Stimulated activated naive CD4-positive, alpha-beta T cell (primary cell): ENCODE measurements around the gene EFCC1.

Source experiments
- DNase-seq, 6 experiments: peaks; one replicate each; lab custom pipeline; 2025; lab: John Stamatoyannopoulos, UW

EFCC1 gene

DNA sequence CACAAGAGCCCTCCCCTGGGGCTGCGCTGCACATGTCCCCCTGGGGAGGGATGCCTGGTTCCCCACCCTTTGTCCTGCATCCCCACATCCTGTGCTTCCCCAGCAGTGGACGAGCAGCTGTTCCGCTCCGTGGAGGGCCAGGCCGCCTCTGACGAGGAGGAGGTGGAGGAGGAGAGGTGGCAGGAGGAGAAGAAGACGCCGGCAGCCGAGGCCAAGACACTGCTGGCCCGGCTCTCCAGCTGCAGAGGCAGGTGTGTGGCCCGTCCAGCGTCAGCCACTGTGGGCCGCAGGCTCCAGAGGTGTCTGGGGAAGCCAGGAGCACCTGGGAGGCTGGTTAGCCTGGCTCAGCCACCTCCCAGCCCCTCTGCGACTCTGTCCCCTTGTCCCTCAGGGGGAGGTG, 31.6 kb downstream of the EFCC1 start:
- no peak for DNase-seq

DNA sequence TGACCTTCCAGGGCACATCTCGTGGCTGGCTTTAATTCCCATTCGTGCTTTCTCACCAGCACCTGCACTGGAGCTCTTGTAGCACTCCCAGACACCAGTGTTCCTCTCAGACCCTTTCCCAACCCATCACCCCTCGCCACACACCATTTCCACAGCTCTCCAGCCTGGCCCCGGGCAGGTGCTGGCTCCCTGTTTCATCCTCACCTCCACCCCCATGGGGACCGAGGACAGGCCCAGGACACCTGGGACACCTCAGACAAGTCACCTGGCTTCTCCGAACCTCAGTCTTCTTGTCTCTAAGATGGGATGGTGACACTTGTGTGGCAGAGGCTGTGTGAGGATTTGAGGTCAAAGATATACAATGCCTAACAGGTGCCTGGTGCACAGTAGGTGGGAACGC, 32.0 kb downstream of the EFCC1 start:
- DNase-seq = no peak

DNA sequence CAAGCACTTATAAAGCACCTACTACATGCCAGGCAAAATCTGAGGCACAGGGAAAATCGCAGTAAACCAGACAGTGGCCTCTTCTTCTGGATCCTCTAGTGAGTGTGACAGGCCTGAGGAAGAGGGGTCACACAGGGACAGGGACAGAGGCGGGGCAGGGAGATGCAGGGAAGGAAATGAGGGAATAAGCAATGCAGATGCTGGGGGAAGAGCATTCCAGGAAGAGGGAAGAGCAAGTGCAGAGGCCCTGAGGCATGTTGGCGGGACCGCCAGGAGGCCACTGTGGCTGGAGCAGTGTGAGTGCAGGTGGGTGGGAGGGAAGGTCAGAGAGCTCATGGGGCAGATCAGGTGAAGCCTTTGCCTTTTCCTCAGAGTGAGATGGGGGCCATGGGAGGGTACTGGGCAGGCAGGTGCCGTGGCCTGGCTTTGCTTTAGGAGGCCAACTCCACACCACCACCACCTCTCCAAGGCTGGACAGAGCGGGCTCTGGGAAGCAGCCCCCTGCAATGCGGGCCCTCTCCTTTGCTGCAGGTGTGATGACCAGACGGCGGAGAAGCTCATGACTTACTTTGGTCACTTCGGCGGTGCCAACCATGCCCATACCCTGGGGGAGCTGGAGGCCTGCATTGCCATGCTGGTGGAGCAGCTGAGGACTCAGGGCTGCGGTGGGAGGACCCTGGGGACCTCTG, 32.7 kb downstream of the EFCC1 start:
- DNase-seq = no peak

DNA sequence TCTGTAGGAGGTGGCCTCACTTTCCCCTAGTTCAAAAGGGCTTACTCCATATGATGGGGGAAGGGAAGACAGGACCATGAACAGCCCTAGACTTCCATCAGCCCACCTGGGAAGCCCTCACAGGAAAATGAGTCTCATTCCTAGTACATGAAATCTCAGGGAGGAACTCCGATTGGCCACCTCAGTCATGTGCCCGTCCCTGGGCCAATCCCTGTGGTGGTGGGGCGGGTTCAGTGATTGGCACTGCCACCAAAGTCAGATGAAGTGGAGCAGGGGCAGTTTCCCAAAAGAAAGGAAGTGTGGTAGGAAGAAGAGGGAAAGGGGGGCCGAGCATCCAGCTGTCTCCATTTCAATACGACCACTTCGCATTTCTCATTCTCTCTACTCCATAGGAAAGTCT, 33.5 kb downstream of the EFCC1 start:
- no peak for DNase-seq

GRCh38 chr3:129035360-129036221, 34.5 kb downstream of the EFCC1 start:
- peak in 2 of 6 experiments; percentile 9 to 12 for DNase-seq

- no peak for DNase-seq
Measured at GRCh38 chr3:129036222-129037092, 35.4 kb downstream of the EFCC1 start.

DNA sequence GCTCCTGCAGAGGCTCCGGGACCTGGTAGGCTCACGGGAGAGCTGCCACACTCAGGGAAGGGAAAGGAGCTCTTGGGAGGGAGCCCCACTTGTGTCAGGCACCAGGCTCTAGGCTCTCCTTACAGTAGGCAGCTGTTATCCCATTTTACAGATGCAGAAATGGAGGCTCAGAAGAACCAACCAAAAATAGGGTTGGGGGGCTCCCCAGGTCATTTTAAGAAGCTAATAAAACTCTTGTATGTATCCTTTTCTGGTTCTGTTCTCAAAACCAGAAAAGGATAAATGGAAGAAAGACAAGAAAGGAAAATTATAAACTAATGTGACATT, 36.0 kb downstream of the EFCC1 start:
- DNase-seq = no peak

- DNase-seq = no peak
Measured at GRCh38 chr3:129038121-129038855, 37.2 kb downstream of the EFCC1 start.

- peak in 2 of 6 experiments; percentile 19 to 27 for DNase-seq
Measured at GRCh38 chr3:129039271-129040038, 38.4 kb downstream of the EFCC1 start.

DNA sequence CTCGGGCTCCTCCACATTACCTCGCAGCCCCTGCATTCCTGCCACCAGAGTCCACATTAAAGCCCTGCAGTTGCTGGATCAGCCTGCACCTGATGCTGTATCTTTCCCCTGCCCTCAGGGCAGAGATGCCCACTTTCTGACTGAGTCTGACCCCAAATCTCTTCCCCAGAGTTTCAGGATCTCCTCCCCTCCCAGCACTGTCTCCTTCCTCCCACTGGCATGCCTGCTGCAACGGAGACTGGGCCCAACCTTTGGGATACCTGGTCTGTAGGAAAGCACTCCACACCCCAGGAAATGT, 38.9 kb downstream of the EFCC1 start:
- DNase-seq = no peak

- no peak for DNase-seq
Measured at GRCh38 chr3:129040579-129041300, 39.6 kb downstream of the EFCC1 start.

- peak in 4 of 6 experiments; percentile 29 to 60 (median 32) for DNase-seq
Measured at GRCh38 chr3:129045675-129046036, 44.6 kb downstream of the EFCC1 start.

DNA sequence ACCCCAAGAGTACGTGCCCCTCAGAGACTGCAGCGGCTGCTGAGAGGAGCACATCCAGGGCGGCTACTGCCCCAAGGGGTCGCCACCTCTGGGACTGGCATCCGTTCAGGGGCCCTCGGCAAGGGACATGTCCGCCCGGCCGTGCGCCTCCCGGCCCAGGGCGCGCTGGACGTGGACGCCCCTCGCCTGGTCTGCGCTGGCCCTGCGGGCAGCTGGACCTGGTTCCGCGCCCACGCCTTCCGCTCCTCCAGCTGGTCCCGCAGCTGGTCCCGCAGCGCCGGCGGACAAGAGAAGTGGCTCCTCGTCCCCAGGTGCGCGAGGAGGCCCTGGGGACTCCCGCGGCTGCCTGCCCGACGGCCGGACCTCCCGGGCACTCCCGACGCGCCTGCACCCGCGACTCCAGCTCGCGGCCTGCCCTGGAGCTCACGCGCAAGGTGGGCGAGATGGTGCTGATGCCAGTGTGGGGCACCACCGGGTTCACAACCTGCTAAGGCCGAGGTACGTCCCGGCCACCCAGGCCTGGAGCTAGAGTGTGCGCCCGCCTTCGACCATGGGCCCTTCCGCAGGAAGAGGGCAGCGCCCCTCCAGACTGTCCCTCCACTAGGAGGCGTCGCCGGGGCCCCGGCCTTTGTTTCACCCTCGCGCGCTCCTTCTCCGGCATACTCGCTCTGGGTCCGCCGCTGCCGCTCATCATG, 45.1 kb downstream of the EFCC1 start:
- DNase-seq = peak in 2 of 6 experiments; percentile 32 to 60

DNA sequence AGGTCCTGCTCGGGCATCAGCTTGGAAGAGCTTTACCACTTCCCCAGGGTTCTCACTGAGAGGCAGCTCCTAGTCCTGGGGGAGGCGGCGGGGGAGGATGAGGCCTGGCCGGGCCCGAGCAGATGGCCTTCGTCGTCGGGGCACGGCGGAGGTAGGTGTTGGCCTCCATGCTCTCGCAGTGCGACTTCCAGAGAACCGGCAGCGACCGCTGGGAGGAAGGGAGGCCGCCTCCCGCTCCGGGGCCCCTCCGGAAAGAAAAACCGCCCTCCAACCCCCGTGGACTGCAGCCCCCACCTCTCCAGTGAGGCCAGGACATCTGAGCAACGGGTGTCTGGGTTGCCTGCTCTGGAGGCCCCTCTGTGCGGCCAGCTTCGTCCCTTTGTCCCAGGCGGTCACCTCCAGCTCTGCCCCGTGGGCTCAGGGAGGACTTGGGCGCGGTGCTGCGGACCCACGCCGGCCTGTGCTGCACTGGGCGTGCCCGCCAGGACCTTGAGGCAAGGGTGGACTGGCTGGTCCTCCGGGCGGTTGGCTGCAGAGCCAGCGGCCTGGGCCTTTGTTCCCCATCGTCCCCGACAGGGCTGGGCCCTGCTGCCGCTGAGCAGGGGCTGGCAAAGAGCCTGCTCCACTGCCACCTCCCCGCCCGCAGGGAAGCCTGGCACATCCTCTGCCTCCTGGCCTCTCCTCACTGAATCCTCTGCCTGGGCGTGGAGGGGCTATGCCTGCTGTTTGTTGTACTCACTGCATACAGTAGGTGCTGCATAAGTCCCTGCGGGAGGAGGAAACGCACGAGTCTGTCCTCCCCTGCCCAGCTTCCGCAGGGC, 45.8 kb downstream of the EFCC1 start:
- no peak for DNase-seq

GRCh38 chr3:129047553-129047839, 46.4 kb downstream of the EFCC1 start:
- no peak for DNase-seq

DNA sequence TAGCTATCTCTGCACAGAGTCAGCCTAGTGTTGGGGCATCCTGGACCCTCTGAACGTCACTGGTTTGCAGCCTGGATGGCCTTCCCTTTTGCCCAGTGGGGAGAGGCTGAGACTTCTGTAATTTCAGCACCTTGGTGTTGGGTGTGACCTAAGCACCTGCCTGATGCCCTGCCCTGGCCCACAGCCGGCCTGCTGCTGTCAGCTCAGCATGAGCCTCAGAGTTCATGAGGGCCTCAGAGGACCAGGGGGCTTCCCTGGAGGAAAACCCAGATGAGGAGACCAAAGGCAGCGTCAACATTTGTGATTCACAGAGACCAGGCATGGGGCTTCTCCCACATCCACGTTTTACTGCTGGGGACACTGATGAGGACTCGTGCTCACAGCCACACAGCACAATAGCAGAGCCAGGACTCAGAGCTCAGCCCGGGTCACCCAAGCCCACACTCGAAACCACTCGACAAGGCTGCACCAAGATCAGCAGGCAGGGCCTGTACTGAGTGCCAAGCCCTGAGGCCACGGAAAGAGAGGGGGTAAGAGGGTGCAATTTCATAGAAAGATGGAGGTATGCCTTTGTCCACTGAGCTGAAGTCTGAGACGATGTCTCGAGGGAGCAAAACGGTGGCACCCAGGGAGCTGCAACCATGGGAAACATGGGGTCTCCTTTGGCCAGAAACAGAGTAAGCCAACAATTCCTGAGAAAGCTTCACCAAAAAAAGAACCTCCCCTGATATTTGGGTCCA, 49.6 kb downstream of the EFCC1 start:
- DNase-seq = no peak

DNA sequence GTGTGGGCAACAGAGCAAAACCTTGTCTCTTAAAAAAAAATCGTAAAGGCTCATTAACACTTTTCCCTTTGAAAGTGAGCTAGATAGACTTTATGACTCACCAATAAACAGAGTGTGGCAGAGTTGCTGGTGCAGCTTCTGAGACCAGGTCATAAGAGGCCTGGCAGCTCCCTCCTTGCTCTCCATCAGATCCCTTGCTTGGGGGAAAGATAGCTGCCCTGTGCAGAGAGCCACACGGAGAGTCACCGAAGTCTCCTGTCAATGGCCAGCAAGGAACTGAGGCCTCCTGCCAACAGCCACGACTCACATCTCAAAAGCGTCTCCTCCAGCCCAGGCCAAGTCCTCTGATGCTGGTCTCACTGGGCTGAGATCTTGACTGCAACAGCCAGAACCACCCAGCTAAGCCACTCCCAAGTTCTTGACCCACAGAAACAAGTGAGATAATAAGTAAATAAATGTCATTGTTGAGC, 50.8 kb downstream of the EFCC1 start:
- no peak for DNase-seq

GRCh38 chr3:129052675-129053074, 51.6 kb downstream of the EFCC1 start:
- DNase-seq = no peak
